Caco-2 (cell line): ENCODE results near the gene KIRREL3. TPM values are rescaled to one million over a fixed set of nuclear protein-coding genes. Genes with fewer than 3 reads are reported as not detected.
A peak's percentile ranks its signal among the peaks of the same experiment; 100 is the strongest.

Source experiments
- BruUV-seq: library from RNA; stranded (reverse); fragments of 400-500 nt; replicated peaks from 2 replicates; lab custom pipeline; 2021; lab: Mats Ljungman, UMichigan
- CTCF ChIA-PET: fragments of 300-600 bp; sonication (Branson Sonifier 250); formaldehyde crosslinking; loops from one replicate; lab custom pipeline; 2022; ENCODE audit warnings: antibody characterized with exemption; lab: Charles Lee
- POLR2A ChIA-PET: fragments of 300-600 bp; sonication (Branson Sonifier 250); formaldehyde crosslinking; loops from one replicate; lab custom pipeline; 2022; ENCODE audit warnings: antibody characterized with exemption; lab: Charles Lee
- DNase-seq, 2 experiments: peaks; one replicate each; pipeline versions ENCODE4 v3.0.0 to v3.0.0-alpha.2; 2020 to 2022
- H3K27me3 ChIP-seq: replicated peaks from 2 replicates; pipeline ENCODE4 v1.6.0; 2011; ENCODE audit warnings: low read length; ENCODE audit not compliant: control insufficient read depth, insufficient read depth
- H3K36me3 ChIP-seq: 2 replicates; pipeline ENCODE4 v1.5.1; 2011; ENCODE audit warnings: low read length; ENCODE audit not compliant: control insufficient read depth, insufficient read depth
- H3K4me1 ChIP-seq: fragments of 250-450 bp; sonication (Bioruptor Pico); 2 replicates; pipeline ENCODE4 v1.5.1; 2020; ENCODE audit warnings: mild to moderate bottlenecking
- H3K4me3 ChIP-seq: 2 replicates; pipeline ENCODE4 v1.5.1; 2011; ENCODE audit warnings: low read depth, mild to moderate bottlenecking, control low read depth, low read length
- H3K9me3 ChIP-seq: fragments of 250-450 bp; sonication (Bioruptor Pico); 2 replicates; pipeline ENCODE4 v1.5.1; 2020; ENCODE audit warnings: mild to moderate bottlenecking, moderate library complexity
- H3K27ac Mint-ChIP-seq: one replicate; pipeline ENCODE4 v1.8.0; 2022; ENCODE audit warnings: mixed read lengths; ENCODE audit not compliant: unreplicated experiment
- H3K27me3 Mint-ChIP-seq: one replicate; pipeline ENCODE4 v1.8.0; 2022; ENCODE audit warnings: mixed read lengths; ENCODE audit not compliant: insufficient read depth, unreplicated experiment
- H3K36me3 Mint-ChIP-seq: one replicate; pipeline ENCODE4 v1.8.0; 2022; ENCODE audit warnings: mild to moderate bottlenecking, mixed read lengths; ENCODE audit not compliant: insufficient read depth, unreplicated experiment
- H3K4me1 Mint-ChIP-seq: one replicate; pipeline ENCODE4 v1.8.0; 2022; ENCODE audit warnings: low read depth, mixed read lengths; ENCODE audit not compliant: unreplicated experiment
- H3K4me3 Mint-ChIP-seq: one replicate; pipeline ENCODE4 v1.8.0; 2022; ENCODE audit warnings: mild to moderate bottlenecking, moderate library complexity, mixed read lengths; ENCODE audit not compliant: unreplicated experiment
- H3K9me3 Mint-ChIP-seq: one replicate; pipeline ENCODE4 v1.8.0; 2022; ENCODE audit warnings: mixed read lengths; ENCODE audit not compliant: unreplicated experiment
- intact Hi-C: fragments of 100-400 bp; cut with micrococcal nuclease; formaldehyde crosslinking; loops from one replicate; pipeline ENCODE4 v1.10.0; 2022; ENCODE audit not compliant: unreplicated experiment
- total RNA-seq: library from RNA; stranded (reverse); gene quantifications from 2 replicates; pipeline ENCODE4 v1.2.3, GENCODE V29; 2022
- TF ChIP-seq, protein P1 (sequence below), 2 experiments: fragments of 200-600 bp in 1 of 2; IDR thresholded peaks; 1 replicate in 1 of 2; 2 replicates in 1 of 2; pipeline versions ENCODE4 v1.5.1 to v1.8.0; 2011 to 2022; ENCODE audit warnings: antibody characterized with exemption in 1 of 2, control low read depth in 1 of 2, inconsistent platforms in 1 of 2, low read depth in 1 of 2, low read length in 1 of 2, mild to moderate bottlenecking in 1 of 2, moderate library complexity in 1 of 2; ENCODE audit not compliant: insufficient read depth in 1 of 2, severe bottlenecking in 1 of 2, unreplicated experiment in 1 of 2

The KIRREL3 gene
- total RNA-seq, 1 experiment from 2014 or later = not detected

DNA sequence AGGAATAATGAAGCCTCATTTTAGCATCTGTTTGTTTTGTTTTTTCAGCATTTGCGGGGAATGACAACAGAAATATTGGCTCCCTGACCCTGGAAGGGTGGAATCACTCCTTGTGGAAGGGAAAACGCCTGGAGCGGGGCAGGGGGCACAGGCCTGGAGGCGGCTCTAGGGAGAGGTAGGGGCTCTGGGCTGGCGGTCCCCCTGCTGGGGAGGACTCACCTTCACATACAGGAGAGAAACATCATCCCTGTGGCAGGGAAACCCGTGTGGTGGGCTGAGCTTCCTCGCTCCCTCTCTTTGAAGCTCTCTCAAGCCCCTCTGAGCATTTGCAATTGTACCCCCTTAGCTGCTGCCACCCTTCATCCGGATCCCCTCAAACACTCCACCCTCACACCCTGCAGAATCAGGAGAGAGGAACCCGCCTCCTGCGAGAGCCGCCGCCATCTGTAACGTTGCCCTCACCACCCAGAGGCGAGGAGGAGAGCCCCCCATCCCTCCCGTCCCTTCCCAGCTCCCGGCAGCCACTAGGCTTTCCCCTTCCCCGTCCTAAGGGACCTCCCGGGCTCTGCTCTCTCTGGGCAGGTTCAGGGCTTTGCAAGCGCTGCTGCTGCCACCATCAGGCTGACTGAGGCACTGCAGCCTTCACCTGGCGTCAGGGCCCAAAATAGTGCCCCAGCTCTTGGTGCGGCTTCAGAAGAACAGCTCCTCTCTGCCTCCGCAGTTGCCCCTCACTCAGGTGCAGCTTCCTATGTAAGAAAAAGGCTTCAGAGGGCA is 10.4 kb downstream of the KIRREL3 start:
- Mint-ChIP-seq H3K27ac (no peak overlapping the region), H3K36me3 (no peaks in the 10 kb centered on the region), H3K4me3 (no peak overlapping the region), H3K27me3 (peaks cover 36% of the 10 kb centered on the region), H3K4me1 (no peaks in the 10 kb centered on the region), H3K9me3 (no peaks in the 10 kb centered on the region)
- peak; percentile 83 to 84 for DNase-seq
- Histone ChIP-seq H3K36me3 (no peaks in the 10 kb centered on the region), H3K9me3 (no peaks in the 10 kb centered on the region), H3K27me3 (no peaks in the 10 kb centered on the region), H3K4me1 (no peaks in the 10 kb centered on the region), H3K4me3 (no peak overlapping the region)
- ChIA-PET POLR2A (no interaction called here), CTCF (interaction anchor here (0.6 to 1.6 kb wide), 17 partner anchors 10 to 549 kb away, joined by 3 to 14 read pairs (median 5); partner anchors contain the start of gene KIRREL3)
- BruUV-seq = no TSS peak
- intact Hi-C loops = loop anchor here (1.0 kb wide), 4 partner anchors 179 to 549 kb away; no protein-coding TSS in a partner anchor
- TF ChIP-seq, protein P1, sequence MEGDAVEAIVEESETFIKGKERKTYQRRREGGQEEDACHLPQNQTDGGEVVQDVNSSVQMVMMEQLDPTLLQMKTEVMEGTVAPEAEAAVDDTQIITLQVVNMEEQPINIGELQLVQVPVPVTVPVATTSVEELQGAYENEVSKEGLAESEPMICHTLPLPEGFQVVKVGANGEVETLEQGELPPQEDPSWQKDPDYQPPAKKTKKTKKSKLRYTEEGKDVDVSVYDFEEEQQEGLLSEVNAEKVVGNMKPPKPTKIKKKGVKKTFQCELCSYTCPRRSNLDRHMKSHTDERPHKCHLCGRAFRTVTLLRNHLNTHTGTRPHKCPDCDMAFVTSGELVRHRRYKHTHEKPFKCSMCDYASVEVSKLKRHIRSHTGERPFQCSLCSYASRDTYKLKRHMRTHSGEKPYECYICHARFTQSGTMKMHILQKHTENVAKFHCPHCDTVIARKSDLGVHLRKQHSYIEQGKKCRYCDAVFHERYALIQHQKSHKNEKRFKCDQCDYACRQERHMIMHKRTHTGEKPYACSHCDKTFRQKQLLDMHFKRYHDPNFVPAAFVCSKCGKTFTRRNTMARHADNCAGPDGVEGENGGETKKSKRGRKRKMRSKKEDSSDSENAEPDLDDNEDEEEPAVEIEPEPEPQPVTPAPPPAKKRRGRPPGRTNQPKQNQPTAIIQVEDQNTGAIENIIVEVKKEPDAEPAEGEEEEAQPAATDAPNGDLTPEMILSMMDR (IDR thresholded peaks at IDR 0.05; ENCODE audit: insufficient read depth in 1 of 2, low read depth in 1 of 2, low read length in 1 of 2, severe bottlenecking in 1 of 2, unreplicated experiment in 1 of 2) = peak; percentile 98 to 99

DNA sequence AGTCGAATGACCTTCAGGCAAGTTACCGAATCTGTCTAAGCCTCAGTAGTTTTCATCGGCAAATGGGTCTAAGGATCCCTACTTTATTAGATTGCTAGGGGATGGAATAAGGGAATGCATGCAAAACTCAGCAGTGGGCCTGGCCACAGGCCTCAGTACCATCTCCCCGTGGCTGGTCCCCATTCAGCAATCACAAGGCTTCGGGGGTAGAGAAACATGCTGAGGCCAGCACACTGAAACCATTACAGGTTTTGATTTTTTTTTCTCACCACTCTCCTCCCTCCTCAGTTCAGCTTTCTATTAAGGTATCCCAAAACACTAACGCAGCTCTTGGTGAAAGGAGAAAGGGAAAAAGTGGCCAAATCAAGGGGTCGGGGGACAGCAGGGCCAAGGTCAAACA is 11.9 kb downstream of the KIRREL3 start:
- H3K9me3 ChIP-seq = no peaks in the 10 kb centered on the region
- no peaks in the 10 kb centered on the region for H3K4me1 Mint-ChIP-seq

DNA sequence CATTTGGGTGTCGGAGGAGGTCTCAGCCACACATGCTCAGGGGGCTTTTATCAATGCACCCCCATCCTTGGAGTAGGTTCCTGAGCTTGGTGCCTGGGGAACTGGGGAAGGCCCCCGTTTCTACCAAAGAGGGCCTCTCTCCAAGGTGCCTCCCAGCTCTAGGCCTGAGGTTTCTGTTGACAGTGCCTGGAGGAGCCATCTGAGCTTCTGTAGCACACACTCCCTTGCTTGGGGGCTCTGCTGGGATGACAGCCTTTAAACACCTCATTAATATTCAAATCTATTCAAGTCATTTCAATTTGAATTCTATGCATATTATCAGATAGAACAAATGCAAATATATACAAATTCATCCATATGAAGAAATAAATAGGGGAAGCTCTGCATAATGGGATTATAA is 18.9 kb downstream of the KIRREL3 start:
- Histone ChIP-seq H3K4me3 (no peak overlapping the region), H3K27me3 (no peaks in the 10 kb centered on the region; the same call in 1 of the 2 replicates), H3K36me3 (no peaks in the 10 kb centered on the region), H3K4me1 (no peaks in the 10 kb centered on the region), H3K9me3 (no peaks in the 10 kb centered on the region)
- Mint-ChIP-seq H3K9me3 (no peaks in the 10 kb centered on the region), H3K4me1 (peaks cover 8% of the 10 kb centered on the region), H3K4me3 (no peak overlapping the region), H3K36me3 (no peaks in the 10 kb centered on the region), H3K27ac (no peak overlapping the region), H3K27me3 (peaks cover 34% of the 10 kb centered on the region)
- intact Hi-C loops = no loop called here
- TF ChIP-seq, protein P1 (IDR thresholded peaks at IDR 0.05; ENCODE audit: insufficient read depth in 1 of 2, low read depth in 1 of 2, low read length in 1 of 2, severe bottlenecking in 1 of 2, unreplicated experiment in 1 of 2) = no peak
- POLR2A ChIA-PET = no interaction called here
- CTCF ChIA-PET = no interaction called here
- DNase-seq = no peak
- no TSS peak for BruUV-seq

More for the DNA sequence above, 11.9 kb downstream of the KIRREL3 start:
- POLR2A ChIA-PET = no interaction called here
- H3K4me3 Mint-ChIP-seq = no peak overlapping the region
- CTCF ChIA-PET = interaction anchor here (0.7 kb wide), 1 partner anchor 382 kb away, joined by 3 read pairs; no protein-coding TSS in a partner anchor
- no peak for DNase-seq
- BruUV-seq = no TSS peak
- intact Hi-C loops = no loop called here
- Histone ChIP-seq H3K36me3 (no peaks in the 10 kb centered on the region), H3K4me1 (no peaks in the 10 kb centered on the region), H3K4me3 (no peak overlapping the region), H3K27me3 (no peaks in the 10 kb centered on the region)
- peaks cover 38% of the 10 kb centered on the region for H3K27me3 Mint-ChIP-seq
- H3K36me3 Mint-ChIP-seq = no peaks in the 10 kb centered on the region
- TF ChIP-seq, protein P1 (IDR thresholded peaks at IDR 0.05; ENCODE audit: insufficient read depth in 1 of 2, low read depth in 1 of 2, low read length in 1 of 2, severe bottlenecking in 1 of 2, unreplicated experiment in 1 of 2) = no peak
- H3K27ac Mint-ChIP-seq = no peak overlapping the region
- no peaks in the 10 kb centered on the region for H3K9me3 Mint-ChIP-seq
